GM18505 (cell line): ENCODE measurements around the gene BIRC3.
"Not testable (repeated sequence)": the region's sequence is repeated elsewhere in the genome, so short reads cannot be mapped to it uniquely, and the experiment has no call there.

ENCODE experiments used
- ATAC-seq: cut with Tn5 transposase; IDR thresholded peaks from one replicate; pipeline ENCODE4 v1.9.1; 2021; ENCODE audit not compliant: unreplicated experiment
- POLR2A ChIP-seq: IDR thresholded peaks from 4 replicates; pipeline ENCODE4 v1.6.1; 2011; ENCODE audit warnings: borderline replicate concordance; ENCODE audit not compliant: insufficient read depth, insufficient read length; ENCODE audit errors: extremely low read depth

BIRC3 gene

DNA sequence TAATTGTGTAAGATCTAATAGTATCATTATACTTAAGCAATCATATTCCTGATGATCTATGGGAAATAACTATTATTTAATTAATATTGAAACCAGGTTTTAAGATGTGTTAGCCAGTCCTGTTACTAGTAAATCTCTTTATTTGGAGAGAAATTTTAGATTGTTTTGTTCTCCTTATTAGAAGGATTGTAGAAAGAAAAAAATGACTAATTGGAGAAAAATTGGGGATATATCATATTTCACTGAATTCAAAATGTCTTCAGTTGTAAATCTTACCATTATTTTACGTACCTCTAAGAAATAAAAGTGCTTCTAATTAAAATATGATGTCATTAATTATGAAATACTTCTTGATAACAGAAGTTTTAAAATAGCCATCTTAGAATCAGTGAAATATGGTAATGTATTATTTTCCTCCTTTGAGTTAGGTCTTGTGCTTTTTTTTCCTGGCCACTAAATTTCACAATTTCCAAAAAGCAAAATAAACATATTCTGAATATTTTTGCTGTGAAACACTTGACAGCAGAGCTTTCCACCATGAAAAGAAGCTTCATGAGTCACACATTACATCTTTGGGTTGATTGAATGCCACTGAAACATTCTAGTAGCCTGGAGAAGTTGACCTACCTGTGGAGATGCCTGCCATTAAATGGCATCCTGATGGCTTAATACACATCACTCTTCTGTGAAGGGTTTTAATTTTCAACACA lies 6.4 kb downstream of the BIRC3 start:
- no peak for TF ChIP-seq POLR2A
- no peak for ATAC-seq

DNA sequence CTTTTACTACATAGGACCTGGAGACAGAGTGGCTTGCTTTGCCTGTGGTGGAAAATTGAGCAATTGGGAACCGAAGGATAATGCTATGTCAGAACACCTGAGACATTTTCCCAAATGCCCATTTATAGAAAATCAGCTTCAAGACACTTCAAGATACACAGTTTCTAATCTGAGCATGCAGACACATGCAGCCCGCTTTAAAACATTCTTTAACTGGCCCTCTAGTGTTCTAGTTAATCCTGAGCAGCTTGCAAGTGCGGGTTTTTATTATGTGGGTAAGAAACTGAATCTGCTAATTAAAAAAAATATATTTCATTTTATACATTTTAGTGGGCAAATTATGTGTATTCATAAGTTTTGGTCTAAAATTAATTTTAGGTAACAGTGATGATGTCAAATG lies 7.8 kb downstream of the BIRC3 start:
- no peak for ATAC-seq
- TF ChIP-seq POLR2A: no peak

DNA sequence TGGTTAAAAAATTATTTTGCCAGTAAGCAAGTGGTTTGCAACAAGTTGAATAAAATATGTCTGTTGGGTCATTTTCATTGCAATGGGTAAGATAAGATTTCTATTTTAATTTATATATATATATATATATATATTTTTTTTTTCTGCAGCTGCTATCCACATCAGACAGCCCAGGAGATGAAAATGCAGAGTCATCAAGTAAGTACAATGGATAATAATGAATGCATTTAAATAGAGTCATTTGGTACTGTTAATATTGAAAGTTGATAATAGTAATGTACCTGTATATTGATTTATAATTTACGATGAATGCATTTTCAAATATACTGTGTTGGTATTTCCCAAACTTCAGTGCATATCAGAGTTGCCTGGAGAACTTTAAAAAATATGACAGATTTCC lies 11.5 kb downstream of the BIRC3 start:
- TF ChIP-seq POLR2A: no peak
- no peak for ATAC-seq

DNA sequence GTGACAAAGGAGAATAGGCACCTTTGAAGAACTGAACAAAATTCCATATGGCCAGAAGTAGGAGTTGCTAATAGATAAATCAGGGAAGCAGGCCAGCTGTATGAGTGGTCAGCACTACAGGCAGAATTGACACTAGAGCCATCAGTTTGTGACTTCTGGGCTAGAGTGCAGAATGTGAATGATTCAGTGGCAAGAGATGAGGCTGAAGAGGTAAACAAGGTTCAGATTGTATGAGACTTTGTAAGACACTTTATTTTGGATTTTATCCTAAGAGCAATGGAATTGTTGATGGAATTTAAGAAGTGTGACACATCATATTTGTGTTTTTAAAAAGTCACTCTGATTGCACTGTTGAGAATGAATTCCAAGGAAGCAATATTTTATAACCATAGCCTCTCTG lies 12.9 kb downstream of the BIRC3 start:
- no peak for ATAC-seq
- TF ChIP-seq POLR2A: peak; percentile 35

DNA sequence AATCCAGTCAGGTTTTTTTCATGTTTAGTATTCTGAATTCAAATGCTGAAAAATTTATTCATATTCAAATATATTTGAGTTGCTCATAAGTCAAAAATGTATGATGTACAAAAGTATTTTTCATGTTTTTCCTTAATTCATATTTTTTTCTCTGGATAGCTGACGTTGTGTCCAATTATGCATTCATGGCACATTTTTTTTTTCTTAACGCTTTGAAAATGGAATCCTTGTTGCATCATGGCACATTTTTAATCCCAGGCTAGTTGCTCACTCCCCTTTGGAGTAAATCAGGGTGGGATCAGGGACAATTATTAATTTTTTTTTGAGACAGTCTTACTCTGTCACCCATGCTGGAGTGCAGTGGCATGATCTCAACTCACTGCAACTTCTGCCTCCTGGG lies 14.1 kb downstream of the BIRC3 start:
- no peak for ATAC-seq
- no peak for TF ChIP-seq POLR2A

DNA sequence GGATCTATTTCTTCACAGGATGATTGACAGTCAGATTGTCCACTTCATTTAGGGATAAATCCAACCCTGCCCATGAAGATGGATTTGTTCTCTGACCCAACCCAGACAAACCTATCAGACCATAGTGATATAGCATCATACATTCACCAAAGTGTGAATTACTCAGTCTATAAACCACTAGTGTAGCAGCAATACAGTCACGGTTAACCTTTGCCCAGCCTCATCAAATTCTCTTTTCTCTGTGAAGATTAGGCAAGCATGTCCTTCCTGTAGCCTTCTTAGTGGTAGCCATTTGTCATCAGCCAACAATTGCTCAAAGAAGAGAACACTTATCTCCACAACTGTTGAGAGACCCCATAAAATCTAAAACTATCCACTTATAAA lies 15.3 kb downstream of the BIRC3 start:
- no peak for TF ChIP-seq POLR2A
- no peak for ATAC-seq

GRCh38 chr11:102338479-102339010 lies 21.3 kb downstream of the BIRC3 start:
- peak; percentile 44 for TF ChIP-seq POLR2A

DNA sequence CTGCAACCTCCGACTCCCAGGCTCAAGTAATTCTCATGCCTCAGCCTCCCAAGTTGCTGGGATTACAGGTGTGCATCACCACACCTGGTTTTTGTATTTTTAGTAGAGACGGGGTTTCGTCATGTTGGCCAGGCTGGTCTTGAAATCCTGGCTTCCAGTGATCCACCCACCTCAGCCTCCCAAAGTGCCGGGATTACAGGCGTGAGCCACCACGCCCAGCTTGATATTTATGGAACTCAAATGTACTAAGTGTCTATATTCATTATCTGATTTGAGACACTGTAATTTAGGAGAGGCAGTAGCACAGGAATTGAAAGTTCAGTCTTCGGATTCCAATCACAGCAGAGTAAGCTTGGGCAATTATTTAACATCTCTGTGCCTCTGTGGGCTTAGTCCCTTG lies 24.0 kb downstream of the BIRC3 start:
- ATAC-seq: not testable (repeated sequence)

More at GRCh38 chr11:102338479-102339010, 21.3 kb downstream of the BIRC3 start:
- no peak for ATAC-seq

- no peak for ATAC-seq
- no peak for TF ChIP-seq POLR2A
Observed at GRCh38 chr11:102341844-102342318, 24.6 kb downstream of the BIRC3 start.

DNA sequence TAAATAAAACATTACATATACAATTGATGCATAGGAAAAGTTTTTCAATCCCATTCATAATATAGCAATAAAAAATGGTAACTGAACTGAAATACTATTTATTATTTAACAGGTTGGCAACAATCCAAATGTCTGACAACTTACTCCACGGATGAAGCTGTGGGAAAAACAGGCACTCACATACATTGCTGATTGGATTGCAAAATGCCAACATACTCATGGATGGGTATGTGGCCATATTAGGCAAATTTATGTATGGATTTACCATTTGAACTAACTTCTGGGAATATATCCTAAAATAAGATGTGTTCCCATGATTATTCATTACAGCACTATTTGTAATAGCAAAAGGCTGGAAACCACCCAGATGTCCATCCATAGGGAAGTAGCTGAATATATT lies 26.5 kb downstream of the BIRC3 start:
- ATAC-seq: no peak
- TF ChIP-seq POLR2A: no peak

GRCh38 chr11:102345904-102346303 lies 28.6 kb downstream of the BIRC3 start:
- no peak for ATAC-seq

DNA sequence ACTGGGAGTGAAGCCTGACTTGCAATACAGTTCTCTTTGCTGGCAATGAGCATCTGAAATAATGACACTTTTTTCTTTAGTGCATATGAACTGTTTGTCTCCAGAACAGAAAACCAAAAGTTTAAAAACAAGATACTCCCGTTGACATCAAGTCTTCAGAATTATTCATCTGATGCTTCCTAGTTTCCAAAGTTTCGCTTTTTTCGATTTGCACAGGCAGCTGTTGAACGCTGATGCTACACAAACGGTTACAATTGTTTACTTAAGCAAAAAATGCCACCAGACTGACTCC lies 29.1 kb downstream of the BIRC3 start:
- no peak for TF ChIP-seq POLR2A
- ATAC-seq: no peak

More at GRCh38 chr11:102345904-102346303, 28.6 kb downstream of the BIRC3 start:
- no peak for TF ChIP-seq POLR2A

DNA sequence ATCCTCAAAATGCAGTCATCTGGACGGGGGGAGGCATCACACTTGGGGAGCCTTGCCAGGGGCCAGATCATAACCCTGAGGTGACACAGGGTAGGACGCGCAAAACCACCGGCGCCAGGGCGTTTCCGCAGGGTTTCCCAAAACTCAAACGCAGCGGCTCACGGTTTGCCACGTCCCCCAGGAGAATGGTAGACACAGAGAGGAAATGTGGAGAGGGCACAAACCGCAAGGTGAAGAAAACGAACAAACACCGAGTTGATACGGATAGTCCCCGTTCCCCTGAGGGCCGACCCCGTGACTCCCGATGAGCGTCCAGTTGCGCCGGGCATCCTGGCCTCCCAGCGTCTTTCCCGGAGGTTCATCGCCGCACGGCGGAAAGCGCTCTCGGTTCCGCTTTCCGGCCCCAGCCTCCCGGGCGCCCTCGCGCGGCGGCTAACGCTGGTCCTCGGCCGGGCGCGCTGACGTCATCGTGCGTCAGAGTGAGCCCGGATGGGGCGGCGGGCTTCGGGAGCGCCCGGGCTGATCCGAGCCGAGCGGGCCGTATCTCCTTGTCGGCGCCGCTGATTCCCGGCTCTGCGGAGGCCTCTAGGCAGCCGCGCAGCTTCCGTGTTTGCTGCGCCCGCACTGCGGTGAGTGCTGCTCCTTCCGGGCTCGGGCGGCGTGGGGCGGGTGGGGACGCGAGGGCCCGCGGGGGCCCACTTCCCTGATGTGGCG lies 29.6 kb downstream of the BIRC3 start, which contains the start of gene BIRC2:
Gene BIRC2, plus strand, starts transcription at position 467 of the 714 bp plus-strand sequence. CDS start 2,641 bp downstream, outside the sequence.
- ATAC-seq: peak; percentile 92

More for the DNA sequence above, 29.6 kb downstream of the BIRC3 start, which contains the start of gene BIRC2:
- peak; percentile 84 for TF ChIP-seq POLR2A
